Activated T-cell treated with anti-CD3 and anti-CD28 coated beads, Interleukin-2, amount 50 U/mL, for 48 hours (primary cell): ENCODE data around the gene NR2F1-AS1.

Experiments used
- DNase-seq, 2 experiments: peaks; one replicate each; pipeline ENCODE4 v3.0.0-alpha.2; 2020

The NR2F1-AS1 gene

DNA sequence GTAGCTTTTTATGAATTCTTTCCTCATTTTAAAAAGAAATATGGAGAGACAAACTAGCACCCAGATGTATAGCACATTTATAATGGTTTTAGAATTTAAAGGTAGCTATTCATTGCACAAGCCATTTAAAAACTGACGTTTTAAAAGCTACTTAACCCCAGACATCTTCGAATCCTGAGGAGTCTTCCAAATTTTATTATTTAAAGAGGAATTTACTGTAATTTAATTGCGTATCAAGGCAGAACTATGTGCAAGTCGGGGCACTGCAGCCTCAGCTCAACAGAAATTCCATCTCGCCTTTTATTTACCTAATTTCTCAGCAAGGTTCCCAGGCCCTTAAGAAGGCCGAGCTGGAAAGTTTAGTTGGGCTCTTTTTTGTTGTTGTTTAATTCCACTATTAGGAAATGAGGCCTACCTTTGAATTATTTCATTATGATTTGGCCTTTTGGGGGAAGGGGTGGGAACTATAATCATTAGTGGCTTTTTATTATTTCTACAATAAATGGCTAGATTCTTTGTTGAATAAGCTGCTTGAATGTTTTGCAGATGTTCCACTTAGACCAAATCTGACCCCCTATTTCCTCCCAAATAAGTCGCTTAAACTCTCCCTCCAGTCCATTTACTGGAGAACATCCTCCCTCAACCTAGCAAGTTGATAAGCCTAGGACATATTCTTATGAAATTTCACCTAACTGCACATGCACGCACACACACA lies 22.2 kb upstream of the NR2F1-AS1 start:
- DNase-seq = no peak

DNA sequence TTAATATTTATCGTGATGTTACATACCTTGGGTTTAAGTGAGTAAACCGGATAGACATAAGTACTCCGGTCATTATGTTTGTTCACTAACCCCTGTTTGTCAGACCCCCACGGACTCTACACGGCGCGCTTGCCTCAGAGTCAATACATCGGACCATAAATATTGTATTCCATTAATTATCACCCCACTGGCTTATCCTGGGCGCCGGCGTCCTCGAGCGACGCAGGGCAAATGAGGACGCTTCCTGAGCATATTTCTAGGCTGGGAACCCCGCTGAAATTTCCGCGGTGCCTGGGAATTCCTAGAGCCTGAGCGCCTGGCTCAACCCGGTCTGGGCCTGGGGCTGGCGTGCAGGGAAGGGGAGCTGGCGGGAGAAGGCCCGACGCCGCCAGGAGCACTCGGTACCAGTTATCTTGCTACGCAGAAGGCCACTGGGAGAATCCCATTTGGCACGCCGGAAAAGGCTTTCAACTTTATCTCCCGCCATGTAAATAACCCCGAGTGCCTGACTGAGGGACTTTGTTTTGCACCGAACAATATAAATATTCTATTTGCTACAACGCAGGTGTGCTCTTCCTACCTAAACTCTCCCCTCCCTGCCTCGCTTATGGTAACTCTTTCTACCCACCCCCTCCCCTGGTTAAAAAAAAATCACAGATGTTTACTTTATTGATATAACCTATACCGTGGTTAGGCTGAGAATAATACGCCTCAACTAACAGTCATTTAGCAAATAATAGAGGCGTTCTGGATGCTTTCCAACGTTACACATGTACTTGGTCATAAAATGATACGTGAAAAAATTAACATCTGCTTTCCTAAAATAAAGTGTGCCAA lies 21.4 kb upstream of the NR2F1-AS1 start:
- no peak for DNase-seq

DNA sequence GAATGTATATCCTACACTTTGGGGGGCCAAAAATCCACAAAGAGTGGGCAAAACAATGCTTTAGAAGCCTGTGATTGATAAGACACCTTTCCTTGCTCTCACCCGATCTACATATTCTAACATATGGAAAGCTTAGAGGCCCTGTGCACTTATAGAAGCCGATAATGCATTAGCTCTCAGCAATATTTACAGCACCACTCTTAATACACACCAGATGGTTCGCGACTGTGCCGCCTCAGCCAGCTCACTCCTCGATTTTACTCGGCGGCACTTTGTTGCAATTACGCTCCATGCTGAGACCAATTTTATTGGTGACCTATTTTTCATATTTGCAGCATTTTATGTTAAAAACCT lies 20.8 kb upstream of the NR2F1-AS1 start:
- DNase-seq = no peak

DNA sequence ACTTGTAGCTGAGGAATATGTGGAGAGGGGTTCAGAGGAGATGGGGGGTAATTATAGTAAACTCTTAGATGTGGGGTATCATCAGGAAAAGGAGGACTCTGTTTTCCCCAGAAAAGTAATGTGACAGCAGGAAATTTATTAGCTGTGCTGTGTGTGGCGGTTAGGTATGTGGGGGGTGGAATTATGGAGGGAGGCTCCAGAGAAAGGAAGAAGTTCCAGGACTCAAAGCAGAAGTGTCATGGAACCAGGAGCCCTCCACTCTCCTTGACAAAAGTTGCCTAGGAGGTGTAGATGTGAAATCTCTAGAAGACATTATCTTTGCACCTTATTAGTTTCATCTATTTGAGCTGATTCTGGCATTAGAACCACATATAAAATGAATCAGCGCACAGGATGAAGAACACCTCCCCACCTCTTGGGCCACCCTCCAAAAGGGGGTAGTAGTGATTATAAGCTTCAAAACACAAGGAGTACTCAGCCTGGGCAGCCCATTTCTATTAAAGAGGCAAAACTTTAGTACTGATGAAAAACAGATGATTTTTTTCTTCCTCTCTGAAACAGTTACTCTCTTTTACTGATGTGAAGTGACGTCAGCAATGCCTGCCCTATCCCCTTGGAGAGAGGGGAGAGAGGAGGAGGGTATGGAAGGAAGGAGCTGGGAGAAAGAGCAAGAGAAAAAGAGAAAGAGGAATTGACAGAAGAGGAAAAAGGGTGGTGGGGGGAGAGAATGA lies 20.2 kb upstream of the NR2F1-AS1 start:
- DNase-seq = no peak

DNA sequence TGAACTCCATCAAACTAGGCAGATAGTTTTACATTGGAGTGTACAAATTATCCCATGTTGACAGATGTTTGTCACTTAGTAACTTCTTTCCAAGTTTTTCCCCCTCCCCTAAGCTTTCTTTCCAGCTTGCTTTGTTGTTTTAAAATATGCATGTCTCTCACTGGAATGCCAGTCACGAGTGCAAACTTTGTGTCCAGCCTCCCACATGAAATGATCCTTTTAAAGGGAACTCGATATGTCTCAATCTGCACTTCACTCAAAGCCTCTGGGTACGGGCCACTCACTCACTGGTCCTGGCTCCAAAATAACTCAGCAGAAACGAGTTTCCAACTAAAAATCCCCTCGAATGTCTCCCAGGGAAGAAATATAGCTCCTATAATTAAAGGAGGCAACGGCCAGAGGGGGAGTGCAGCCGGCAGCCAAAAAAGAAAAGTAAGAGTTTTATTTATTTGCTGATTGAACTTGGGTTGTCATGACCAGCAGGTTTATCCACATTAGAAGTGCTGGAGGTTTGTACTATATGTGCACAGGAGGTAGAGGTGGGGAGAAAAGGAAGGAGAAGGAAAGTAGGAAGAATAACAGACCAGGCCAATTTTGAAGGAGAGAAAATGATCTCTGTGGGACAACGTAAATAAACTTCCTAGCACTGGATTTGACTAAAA lies 19.5 kb upstream of the NR2F1-AS1 start:
- DNase-seq = no peak

DNA sequence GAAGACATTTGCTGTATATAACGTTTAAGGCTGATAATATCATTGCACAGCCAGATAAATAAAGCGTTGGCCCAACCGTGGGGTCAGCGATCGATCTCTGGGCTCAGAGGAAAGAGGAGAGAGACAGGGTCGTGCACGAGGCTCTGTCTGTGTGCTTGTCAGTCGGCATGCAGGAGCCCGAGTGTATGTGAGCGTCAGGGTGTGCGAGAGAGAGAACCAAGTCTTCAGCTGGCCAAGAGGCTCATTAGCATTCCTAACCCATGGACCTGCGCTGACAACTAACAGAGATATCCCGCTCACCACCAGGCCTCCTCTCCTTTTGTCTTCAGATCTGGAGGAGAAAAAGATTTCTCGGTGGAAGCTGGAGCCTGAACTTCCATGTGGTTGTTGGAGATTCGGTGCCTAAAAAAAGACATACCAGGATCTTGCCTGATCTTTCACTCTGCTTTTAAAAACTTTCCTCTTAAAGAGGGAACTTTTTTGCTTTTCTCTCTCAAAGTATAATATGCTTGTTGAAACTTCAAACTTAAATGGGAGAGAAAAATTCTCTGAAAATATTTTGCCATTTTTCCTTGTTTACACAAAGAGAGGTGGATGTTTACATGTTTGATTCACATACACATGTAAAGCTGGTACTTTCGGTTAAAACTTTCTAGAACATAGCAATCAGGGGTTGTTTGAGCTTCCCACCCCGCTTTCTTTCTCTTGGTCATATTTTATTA lies 18.5 kb upstream of the NR2F1-AS1 start:
- DNase-seq = no peak

DNA sequence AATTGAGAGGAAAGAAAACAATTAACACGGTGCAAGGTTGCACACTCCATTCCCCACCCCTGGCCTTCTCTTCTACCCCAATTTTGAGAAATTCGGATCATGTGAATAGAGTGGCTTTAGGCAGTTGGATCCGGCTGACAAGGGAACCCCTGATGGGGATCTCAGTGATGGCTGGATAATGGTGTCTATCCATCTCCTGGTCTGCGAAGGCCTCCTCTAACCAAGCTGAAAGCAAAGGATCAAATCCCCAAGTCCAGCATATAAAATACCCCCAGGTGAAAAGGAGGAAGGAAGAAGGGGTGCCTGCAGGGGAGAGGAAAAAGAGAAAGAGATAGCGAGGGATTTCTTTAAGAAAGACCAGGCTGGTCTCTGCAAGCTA lies 18.0 kb upstream of the NR2F1-AS1 start:
- DNase-seq = no peak

DNA sequence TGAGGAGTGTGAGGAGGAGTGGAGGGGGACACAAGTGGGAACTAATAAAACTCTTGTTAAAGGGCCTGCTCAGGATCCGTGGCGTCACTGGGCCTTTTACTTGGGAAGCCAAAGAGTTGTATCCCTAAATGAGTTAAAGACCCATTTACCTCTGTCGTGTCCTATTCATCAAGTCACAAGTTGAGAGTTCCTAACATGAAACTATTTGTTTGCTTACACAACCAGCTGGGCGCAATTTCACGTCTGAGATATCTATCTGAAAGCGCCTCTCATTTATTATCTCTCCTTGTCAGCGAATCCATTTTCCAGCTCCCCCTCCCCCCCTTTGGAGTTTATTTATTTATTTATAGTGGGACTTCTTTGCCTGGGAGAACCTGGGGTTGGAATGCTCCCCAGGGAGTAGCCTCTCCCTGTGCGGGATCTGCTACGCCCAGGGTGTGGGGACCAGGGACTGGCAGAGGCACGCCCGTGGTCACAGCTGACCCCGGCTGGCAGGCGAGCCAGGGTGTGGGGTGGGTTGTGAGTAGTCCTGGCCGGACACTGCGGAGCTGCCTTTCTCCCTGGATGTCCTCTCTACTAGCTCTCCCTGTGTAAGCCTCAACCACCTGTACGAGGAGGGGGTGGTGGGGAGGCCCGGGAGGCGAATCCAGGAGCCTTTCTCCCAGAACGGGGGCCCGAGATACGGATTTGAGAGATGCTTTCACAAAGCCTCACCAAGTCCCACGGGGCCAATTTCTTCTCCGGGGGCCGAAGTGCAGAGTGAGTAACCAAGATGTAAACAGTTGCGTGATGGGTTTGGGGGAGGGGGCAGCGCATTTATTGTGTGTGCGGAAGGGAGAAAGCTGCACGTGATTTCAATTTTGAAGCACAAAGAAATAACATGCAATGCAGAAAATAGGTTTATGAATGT lies 17.3 kb upstream of the NR2F1-AS1 start:
- DNase-seq = no peak

DNA sequence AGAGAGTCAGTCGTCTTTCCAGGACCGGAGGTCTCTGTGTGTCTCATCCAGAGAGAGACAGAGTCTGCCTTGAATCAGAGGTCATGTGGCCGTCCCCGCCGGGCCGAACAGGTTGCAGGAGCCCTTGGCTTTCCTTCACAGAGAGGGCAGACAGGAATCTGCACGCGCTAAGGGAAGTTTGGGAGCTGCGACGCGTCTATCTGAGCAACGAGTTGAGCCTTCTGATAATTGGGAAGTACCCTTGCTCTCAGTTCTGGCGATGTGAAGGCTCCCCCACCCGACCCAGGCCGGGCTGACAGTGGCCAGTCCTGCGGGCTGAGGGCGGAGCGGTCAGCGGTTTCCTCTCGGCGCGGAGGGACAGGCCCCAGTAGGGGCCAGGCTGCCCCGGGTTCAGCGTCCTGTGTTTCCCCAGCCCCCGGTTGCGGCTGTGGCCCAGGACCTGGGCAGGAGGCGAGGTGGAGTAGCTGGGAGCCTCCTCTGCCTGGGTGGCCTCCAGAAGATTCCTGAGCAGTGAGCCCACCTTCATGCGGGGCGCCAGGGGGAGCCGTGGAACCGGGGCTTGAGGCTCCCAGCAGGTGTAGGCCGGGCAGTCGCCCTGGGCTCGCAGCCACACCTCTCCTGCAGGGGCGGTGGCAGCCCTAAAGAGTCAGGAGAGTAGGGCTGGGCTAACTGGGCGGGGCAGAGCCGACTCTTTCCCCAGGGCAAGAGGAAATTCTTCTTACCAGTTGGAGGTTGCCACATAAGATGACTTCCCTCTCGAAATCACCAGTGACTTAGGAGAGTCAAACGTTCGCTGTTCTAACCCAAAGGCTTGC lies 15.9 kb upstream of the NR2F1-AS1 start:
- DNase-seq = peak in 1 of 2 experiments; percentile 21

DNA sequence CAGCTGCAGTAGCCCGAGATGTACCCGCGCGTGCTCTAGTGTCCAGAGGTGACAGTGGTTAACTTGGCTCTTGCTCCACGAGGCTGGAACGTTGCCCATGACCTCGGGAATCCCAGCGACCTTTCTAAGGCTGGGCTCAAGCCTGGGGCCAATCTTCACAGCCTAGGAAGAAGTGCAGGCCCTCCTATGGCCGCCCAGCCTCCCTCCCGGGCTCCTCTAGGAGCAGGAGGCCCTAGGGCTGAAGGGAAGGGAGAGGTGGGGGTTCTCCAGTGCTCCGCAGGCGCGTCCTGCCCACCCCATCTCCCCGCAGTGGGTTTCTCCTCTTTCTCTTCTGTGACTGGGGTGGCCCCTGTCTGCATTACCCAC lies 15.3 kb upstream of the NR2F1-AS1 start:
- DNase-seq = no peak

DNA sequence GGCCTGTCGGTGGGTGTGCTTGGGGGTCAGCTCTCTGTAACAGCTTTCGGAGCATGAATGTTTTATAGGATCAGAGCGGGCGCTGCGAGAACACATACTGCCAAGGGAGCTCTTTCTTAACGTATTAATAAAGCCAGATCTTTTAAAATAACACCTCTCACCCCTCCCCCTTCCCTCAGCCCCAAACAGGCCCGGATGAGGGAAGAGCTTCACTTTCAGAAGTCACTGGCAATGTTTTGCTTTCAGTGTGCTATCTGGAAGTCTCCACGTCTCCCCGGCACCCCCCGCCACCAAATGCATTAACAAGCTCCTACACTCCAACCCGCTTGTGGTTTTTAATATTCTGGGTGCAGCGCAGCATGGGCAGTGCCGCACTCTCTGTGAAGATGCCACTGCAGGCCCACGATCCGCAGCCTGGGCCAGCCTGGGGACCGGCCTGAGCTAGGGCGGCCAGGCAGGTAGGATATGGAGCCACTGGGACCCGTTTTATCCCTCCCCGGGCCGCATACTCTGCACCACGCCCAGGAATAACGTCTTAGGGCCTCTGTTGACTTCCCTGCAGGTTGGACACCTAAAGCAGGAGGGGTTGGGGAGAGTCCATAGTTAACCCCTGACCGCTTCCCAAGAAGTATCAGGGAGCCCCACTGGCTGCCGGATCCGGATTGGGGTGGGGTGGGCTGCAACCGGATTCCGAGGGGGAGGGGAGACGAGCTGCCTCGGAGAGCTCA lies 14.6 kb upstream of the NR2F1-AS1 start:
- DNase-seq = peak in 1 of 2 experiments; percentile 20

DNA sequence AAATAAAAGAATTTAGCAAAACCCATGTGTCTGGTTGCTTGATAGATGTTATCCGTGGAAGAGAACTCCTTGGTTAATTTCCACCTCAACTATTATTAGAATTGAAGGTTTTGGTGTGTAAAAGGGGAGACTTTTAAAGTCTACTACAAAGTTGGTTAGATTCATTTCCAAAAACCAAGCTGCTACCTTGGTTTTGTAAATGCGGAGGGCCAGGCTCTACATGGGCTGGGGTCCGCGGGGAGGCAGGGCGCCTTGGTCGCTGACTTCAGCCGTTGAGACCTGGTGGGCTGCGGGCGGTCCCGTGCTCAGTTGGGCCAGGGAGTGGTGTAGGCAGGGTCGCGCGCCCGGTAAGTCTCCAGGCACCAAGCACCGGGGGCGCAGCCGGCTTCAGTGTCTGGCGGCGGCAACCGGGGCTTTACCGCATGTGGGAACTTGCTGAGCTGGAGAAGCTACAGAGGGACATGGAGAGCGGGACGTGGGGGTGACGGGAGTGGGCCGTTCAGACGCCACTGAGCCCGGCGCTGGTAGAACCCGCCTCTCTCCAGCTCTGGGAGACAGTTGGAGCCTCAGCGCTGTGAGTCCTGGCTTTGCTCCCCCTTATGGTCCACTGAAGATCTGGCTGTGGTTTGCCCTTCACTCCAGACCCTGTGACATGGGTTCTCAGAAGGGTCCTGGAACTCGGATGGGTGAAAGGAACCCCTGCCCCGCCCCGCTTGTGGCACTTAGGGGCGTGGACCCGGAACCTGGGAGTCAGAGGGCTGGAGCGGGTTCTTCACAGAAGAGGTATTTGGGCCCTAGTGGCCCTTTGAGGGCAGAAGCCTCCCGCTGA lies 13.8 kb upstream of the NR2F1-AS1 start:
- DNase-seq = peak in 1 of 2 experiments; percentile 22

DNA sequence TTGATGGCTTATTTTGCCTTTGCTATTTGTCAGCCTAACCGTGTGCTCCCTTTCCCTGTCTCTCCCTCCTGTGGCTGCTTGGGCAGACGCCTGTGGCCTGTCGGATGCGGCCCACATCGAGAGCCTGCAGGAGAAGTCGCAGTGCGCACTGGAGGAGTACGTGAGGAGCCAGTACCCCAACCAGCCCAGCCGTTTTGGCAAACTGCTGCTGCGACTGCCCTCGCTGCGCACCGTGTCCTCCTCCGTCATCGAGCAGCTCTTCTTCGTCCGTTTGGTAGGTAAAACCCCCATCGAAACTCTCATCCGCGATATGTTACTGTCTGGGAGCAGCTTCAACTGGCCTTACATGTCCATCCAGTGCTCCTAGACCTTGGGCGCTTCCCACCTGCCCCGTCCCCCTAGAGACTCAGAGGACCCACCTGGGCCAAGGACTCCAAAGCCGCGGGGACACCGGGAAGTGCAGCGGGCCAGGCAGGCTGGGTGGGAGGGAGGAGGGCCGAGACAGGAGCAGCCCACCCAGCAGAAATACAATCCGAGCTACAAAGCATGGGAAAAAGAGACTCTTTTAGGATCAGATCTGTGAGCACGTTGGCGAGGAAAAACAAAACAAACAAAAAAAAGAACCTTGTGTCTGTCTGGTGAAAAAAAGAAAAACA lies 12.6 kb upstream of the NR2F1-AS1 start:
- no peak for DNase-seq

DNA sequence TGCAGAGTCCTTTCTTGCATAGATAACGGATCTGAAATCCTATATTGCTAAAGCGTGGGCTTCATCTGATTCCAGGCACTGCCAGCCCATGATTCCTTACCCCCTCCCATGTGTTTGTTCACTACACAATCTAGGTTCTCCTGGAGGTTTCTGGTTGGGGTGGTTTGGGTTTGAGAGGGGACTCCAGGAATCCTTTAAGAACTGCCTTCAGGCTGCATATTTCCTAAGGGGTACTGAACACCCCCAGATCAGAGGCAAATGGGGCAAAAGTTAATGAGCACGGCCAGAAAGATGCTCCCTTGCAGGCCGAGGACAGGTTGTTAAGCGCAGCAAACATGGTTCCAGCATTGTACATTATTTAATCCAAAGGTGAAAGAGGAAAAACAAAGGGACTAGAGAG lies 11.9 kb upstream of the NR2F1-AS1 start:
- DNase-seq = no peak

DNA sequence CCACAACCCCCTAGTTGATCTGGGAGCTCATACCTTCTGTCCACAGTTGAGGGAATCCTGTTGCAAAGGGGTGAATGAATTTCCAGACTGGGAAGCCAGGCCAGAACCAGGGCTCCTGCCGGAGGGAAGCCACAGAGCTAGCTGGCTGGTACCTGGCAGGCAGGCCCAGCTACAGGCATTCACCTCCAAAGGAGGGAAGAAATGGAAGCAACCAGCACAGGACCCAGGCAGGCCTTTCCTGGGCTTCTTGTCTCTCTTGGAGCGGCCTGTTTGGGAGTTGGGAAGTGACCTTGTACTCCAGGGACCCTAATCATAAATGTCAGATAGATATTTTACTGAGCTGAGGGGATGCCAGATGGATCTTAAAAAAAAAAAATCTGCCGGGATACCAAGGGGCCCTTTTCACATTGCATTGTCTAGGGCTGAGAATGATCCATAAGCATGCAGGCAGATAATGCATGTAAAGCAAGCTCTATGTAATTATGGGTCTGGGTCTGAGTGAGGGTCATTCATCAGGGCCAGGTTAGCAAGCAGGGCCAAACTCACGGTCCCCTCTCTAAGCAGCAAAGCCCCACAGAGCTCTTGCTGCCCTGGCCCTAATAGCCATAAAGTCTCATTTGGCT lies 10.4 kb upstream of the NR2F1-AS1 start:
- no peak for DNase-seq

DNA sequence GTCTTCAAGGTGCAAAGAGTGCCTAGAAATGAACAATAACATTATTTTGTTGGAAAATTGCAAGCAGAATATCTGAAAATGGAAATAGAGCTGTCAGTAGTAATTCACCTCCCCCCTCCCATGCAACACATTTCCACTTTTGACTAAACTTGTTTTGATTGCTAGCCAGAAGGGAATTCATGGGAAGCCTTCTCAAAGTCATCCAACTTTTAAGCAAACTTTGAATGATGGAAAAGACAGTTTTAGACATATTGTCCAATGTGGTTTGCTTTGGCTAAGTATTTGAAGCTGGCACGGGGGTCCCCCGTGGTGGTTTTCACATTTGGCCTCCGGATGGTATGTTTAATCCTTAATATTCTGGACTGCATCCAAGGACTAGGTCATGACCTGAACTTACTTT lies 9.5 kb upstream of the NR2F1-AS1 start:
- DNase-seq = no peak

DNA sequence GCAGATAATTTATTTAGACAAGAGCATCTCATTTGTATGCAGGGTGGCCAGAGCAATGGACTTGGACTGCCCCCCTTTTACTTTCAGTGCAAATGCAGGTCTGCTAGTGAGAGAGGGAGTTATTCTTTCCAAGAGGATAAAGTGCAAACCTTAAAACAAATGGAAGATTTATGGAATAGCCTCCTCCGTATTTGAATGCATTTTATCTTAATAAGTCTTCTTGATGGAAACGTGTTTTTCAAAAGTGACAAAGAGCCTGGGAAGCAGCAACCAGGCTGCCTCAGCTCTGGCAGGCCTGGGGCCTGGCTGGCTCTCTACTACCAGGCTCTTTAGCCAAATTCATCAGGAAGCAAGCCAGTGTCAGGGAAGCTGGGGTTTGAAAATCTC lies 8.8 kb upstream of the NR2F1-AS1 start:
- DNase-seq = no peak
